WI38 (cell line): ENCODE data around the gene EIF3L.

Experiments
- H3K4me3 ChIP-seq: 2 replicates; pipeline ENCODE4 v1.5.1; 2011; ENCODE audit warnings: low read depth, mild to moderate bottlenecking, control low read depth, low read length
- CTCF ChIP-seq: IDR thresholded peaks from 2 replicates; pipeline ENCODE4 v1.5.1; 2012; ENCODE audit warnings: low read depth, mild to moderate bottlenecking, control low read depth, low read length

Gene EIF3L

GRCh38 chr22:37910890-37911672 lies 61.9 kb downstream of the EIF3L start:
- TF ChIP-seq CTCF: no peak
- no peak overlapping the region for H3K4me3 ChIP-seq

- no peak for TF ChIP-seq CTCF
- H3K4me3 ChIP-seq: no peak overlapping the region
Observed at GRCh38 chr22:37911697-37912096, 62.5 kb downstream of the EIF3L start.

GRCh38 chr22:37912171-37912570 lies 63.0 kb downstream of the EIF3L start:
- no peak overlapping the region for H3K4me3 ChIP-seq
- TF ChIP-seq CTCF: no peak

GRCh38 chr22:37913233-37913721 lies 64.1 kb downstream of the EIF3L start:
- no peak for TF ChIP-seq CTCF
- no peak overlapping the region for H3K4me3 ChIP-seq

GRCh38 chr22:37916311-37916710 lies 67.1 kb downstream of the EIF3L start:
- no peak overlapping the region for H3K4me3 ChIP-seq
- TF ChIP-seq CTCF: no peak

GRCh38 chr22:37917874-37918548 lies 68.8 kb downstream of the EIF3L start:
- H3K4me3 ChIP-seq: no peak overlapping the region
- no peak for TF ChIP-seq CTCF
